Skeletal muscle tissue (tissue), 4 donors: Measurements from ENCODE around the gene DRD5. TPM values are rescaled to one million over a fixed set of nuclear protein-coding genes. Genes with fewer than 3 reads are reported as not detected.
"Not testable (repeated sequence)": the region's sequence is repeated elsewhere in the genome, so short reads cannot be mapped to it uniquely, and the experiment has no call there.

Source experiments
- H3K27ac ChIP-seq: one replicate; pipeline ENCODE4 v1.7.0; 2013; ENCODE audit warnings: mild to moderate bottlenecking, low read depth, low read length, inconsistent platforms
- H3K27me3 ChIP-seq, 3 donors: one replicate each; pipeline ENCODE4 v1.7.0; 2013; ENCODE audit warnings: low read length in 3 of 3; ENCODE audit not compliant: control insufficient read depth in 3 of 3, insufficient read depth in 3 of 3
- H3K36me3 ChIP-seq, 3 donors: one replicate each; pipeline ENCODE4 v1.7.0; 2013; ENCODE audit warnings: low read length in 3 of 3; ENCODE audit not compliant: control insufficient read depth in 3 of 3, insufficient read depth in 3 of 3
- H3K4me1 ChIP-seq, 3 donors: one replicate each; pipeline ENCODE4 v1.7.0; 2013; ENCODE audit warnings: low read length in 3 of 3, mild to moderate bottlenecking in 3 of 3; ENCODE audit not compliant: control insufficient read depth in 3 of 3, insufficient read depth in 3 of 3
- H3K4me3 ChIP-seq, 3 donors: one replicate each; pipeline ENCODE4 v1.7.0; 2013; ENCODE audit warnings: low read length in 3 of 3
- H3K9ac ChIP-seq, 3 donors: one replicate each; pipeline ENCODE4 v1.7.0; 2013; ENCODE audit warnings: low read length in 3 of 3, mild to moderate bottlenecking in 3 of 3, moderate library complexity in 2 of 3, low read depth in 1 of 3
- H3K9me3 ChIP-seq, 3 donors: one replicate each; pipeline ENCODE4 v1.7.0; 2013; ENCODE audit warnings: low read length in 3 of 3; ENCODE audit not compliant: control insufficient read depth in 3 of 3
- total RNA-seq: library from RNA; depleted of rRNA; stranded (reverse); fragments of >200 nt; gene quantifications from one replicate; pipeline ENCODE4 v1.2.3, GENCODE V29; 2014
- donor health status: Osteomylitis.

The DRD5 gene
- total RNA-seq, 1 donor from 2014 or later: under 0.01 TPM

DNA sequence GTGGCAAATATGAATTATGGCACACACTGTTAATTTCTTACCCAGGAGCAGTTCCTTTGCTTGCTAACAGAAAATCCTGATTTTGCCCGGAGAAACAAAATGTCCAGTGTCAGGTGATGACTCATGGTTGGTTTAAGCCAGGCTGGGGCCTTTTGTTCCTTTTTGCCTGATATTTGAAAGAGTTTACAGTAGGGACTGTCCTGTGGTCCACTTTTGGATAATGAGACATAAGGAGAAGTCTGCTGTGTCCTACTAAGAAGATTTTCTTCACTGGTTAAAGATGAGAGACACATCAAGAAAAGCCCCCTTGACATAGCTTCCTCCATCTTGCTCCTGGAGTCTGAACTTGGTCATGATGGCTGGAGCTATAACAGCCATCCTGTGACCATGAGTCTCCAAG, 12.1 kb upstream of the DRD5 start:
- Histone ChIP-seq H3K9ac (no peak overlapping the region), H3K4me1 (no peaks in the 10 kb centered on the region), H3K9me3 (no peaks in the 10 kb centered on the region), H3K4me3 (no peak overlapping the region), H3K27me3 (peaks cover 0 to 2% (median 0%) of the 10 kb centered on the region in 3 donors), H3K27ac (no peak overlapping the region), H3K36me3 (no peaks in the 10 kb centered on the region)

DNA sequence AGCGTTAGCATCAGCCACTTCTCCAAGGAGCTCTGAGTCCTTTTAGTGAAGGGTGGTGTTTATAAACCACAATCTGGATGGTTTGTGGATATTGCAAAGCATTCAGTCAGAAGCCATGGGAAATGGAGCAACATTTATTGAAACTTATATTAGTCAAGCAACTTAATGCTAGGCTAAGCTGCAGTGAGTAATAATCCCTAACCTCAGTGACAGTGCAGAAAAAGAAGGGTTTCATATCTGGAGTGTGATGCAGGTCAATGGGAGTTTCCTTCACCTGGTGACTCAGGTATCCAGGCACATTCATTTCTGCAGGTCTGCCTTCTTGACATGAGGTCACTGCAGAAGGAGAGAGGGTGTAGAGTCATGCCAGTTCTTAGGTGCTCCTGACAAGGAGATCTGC, 10.4 kb upstream of the DRD5 start:
- no peaks in the 10 kb centered on the region for H3K4me1 ChIP-seq
- no peak overlapping the region for H3K27ac ChIP-seq
- no peaks in the 10 kb centered on the region for H3K36me3 ChIP-seq
- H3K9me3 ChIP-seq: no peaks in the 10 kb centered on the region
- H3K9ac ChIP-seq: no peak overlapping the region
- peaks cover 0 to 2% (median 0%) of the 10 kb centered on the region in 3 donors for H3K27me3 ChIP-seq
- H3K4me3 ChIP-seq: no peak overlapping the region

DNA sequence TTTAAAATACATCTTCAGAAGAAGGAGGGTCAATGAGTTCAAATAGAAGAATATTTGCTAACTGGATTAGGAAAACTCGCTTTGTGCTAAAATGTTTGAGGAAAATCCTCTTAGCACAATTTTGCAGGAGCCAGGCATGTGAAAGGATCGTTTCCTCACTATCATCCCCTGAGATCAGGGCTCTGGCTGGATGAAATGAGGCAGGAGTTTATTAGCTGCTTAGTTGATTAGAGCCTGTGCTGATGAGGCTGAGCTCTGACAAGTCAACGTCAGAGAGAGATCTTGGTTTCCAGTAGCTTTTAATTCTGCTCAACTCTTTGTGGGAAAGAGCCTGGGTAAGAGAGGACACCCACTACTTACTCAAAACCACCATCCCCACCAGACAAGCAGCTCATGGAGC, 8.0 kb upstream of the DRD5 start:
- Histone ChIP-seq H3K9me3 (no peaks in the 10 kb centered on the region), H3K4me3 (no peak overlapping the region), H3K36me3 (no peaks in the 10 kb centered on the region), H3K27me3 (no peaks in the 10 kb centered on the region), H3K27ac (no peak overlapping the region), H3K4me1 (no peaks in the 10 kb centered on the region), H3K9ac (no peak overlapping the region)

DNA sequence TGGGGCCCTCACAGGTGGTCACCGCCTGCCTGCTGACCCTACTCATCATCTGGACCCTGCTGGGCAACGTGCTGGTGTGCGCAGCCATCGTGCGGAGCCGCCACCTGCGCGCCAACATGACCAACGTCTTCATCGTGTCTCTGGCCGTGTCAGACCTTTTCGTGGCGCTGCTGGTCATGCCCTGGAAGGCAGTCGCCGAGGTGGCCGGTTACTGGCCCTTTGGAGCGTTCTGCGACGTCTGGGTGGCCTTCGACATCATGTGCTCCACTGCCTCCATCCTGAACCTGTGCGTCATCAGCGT, 652 bp downstream of the DRD5 start:
- H3K36me3 ChIP-seq: no peaks in the 10 kb centered on the region
- no peak overlapping the region for H3K9ac ChIP-seq
- H3K27me3 ChIP-seq: peaks cover 14 to 39% (median 35%) of the 10 kb centered on the region in 3 donors
- H3K4me1 ChIP-seq: no peaks in the 10 kb centered on the region
- H3K9me3 ChIP-seq: no peaks in the 10 kb centered on the region
- no peak overlapping the region for H3K4me3 ChIP-seq
- no peak overlapping the region for H3K27ac ChIP-seq

DNA sequence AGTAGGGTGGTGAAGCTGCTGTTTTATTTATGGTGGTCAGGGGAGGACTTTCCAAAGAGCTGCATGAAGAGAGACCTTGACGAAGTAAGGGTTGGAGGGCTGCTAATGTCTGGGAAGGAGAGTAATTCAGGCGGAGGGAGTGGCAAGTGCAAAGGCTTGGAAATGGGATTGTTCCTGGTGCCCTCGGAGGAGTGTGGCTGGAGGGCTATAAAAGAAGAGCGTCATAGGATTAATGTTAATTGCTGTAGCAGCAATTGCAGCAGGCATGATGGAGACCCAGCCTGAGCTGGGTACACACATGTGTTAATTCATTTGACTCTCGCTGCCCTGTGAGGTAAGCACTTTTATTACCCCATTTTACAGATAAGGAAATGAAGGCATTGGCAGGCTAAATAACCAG, 4.5 kb downstream of the DRD5 start:
- H3K4me1 ChIP-seq, H3K27ac ChIP-seq, H3K36me3 ChIP-seq, H3K9ac ChIP-seq, H3K4me3 ChIP-seq, H3K9me3 ChIP-seq: not testable (repeated sequence)
- H3K27me3 ChIP-seq: peaks cover 5 to 27% (median 25%) of the 10 kb centered on the region in 3 donors

DNA sequence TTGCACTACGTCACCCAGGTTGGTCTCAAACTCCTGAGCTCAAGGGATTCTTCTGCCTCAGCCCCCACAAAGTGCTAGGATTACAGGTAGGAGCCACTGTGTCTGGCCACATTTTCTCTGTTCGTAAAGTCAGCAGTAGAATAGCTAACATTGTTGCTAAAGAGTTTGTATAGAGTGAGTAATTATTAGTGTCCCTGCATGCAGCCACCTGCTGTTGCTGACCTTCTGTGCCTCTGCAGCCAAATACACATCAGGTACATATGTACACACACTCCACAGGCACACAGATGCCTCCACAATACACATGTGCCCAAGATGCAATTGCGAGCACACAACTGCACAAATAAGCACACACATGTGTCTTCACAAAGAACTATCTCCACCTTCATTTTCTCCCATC, 10.9 kb downstream of the DRD5 start:
- no peaks in the 10 kb centered on the region for H3K27me3 ChIP-seq
- H3K9ac ChIP-seq: no peak overlapping the region
- H3K36me3 ChIP-seq: no peaks in the 10 kb centered on the region
- H3K9me3 ChIP-seq: no peaks in the 10 kb centered on the region
- no peak overlapping the region for H3K27ac ChIP-seq
- H3K4me3 ChIP-seq: no peak overlapping the region
- H3K4me1 ChIP-seq: no peaks in the 10 kb centered on the region

DNA sequence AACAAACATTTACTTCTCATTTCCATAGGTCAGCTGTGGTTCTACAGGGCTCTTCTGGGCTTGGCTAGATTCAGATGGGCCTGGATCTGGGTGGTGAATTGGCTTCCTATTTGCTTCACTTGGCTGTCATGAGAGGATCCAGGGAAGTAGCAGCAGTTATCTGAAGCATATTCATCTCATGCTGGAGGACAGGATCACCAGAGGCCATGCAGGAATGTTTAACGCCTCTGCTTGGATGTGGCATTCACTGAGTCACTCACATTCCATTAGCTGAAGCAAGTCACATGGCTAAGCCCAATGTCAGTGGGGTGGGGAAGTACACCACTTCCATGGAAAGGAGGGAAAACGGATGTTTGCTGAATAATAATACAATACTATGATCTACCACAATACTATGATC, 15.2 kb downstream of the DRD5 start:
- H3K4me1 ChIP-seq, H3K4me3 ChIP-seq, H3K27ac ChIP-seq, H3K36me3 ChIP-seq, H3K27me3 ChIP-seq, H3K9ac ChIP-seq, H3K9me3 ChIP-seq: not testable (repeated sequence)

DNA sequence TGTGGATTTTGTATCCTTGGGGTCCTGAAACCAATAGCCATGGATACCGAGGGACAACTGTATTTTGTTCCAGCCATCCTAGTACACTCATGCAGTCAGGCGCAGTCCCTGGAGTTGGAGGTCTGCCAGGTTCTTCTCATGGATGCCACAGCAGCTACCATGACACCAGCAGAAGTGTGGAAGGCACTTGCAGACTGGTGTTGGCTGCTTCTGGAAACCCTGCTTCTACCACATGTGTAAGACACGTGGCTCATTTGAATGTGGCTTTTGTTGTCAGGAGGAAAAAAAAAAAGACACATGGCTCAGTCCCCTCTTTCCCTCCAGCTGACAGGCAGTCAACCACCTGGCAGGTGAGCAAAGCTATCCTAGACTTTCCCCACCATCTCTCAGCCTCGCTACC, 19.4 kb downstream of the DRD5 start:
- H3K27ac ChIP-seq: no peak overlapping the region
- no peaks in the 10 kb centered on the region for H3K9me3 ChIP-seq
- H3K4me3 ChIP-seq: no peak overlapping the region
- H3K27me3 ChIP-seq: peaks cover 0 to 7% (median 0%) of the 10 kb centered on the region in 3 donors
- no peaks in the 10 kb centered on the region for H3K36me3 ChIP-seq
- H3K9ac ChIP-seq: no peak overlapping the region
- no peaks in the 10 kb centered on the region for H3K4me1 ChIP-seq

DNA sequence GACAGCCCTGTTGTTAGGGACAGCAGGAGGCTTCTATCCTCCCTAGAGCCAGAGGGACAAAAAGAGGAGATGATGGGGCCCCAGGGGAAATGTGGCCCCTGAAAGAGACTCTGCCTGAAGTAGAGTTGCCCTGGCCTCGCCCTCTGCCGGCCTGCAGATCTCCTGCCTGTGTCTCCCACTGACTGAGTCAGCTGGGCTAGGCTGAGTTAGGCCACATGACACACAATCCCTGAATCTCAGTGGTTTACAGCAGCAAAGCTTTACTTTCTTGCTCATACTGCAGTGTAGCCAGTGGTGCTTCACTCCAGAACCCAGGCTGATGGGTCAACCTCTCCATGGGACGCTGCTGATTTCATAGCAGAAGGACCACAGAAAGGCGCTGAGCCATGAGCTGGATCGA, 23.5 kb downstream of the DRD5 start:
- no peak overlapping the region for H3K27ac ChIP-seq
- H3K4me3 ChIP-seq: no peak overlapping the region
- H3K9ac ChIP-seq: no peak overlapping the region
- peaks cover 0 to 7% (median 0%) of the 10 kb centered on the region in 3 donors for H3K27me3 ChIP-seq
- no peaks in the 10 kb centered on the region for H3K36me3 ChIP-seq
- H3K4me1 ChIP-seq: no peaks in the 10 kb centered on the region
- H3K9me3 ChIP-seq: no peaks in the 10 kb centered on the region

DNA sequence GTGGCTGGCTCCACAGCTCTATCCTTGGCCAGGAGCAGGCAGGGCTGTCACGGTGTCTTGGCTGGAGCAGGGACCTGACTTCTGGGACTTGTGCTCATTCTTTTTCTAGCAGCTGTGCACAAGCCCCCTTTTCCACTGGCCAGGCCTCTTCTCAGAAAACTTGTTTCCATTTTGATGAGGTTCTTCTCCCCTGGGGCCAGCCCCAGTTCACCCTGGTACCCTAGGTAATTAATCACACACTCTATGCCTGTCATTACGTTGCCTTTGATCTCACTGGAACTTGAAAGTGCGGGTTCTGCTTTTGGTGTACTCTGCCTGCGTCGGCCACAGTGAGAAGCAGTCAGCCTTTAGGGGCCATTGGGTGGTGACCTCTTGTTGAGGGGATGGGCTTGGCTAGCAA, 26.6 kb downstream of the DRD5 start:
- Histone ChIP-seq H3K27ac (no peak overlapping the region), H3K36me3 (no peaks in the 10 kb centered on the region), H3K9me3 (no peaks in the 10 kb centered on the region), H3K27me3 (peaks cover 0 to 3% (median 0%) of the 10 kb centered on the region in 3 donors), H3K9ac (no peak overlapping the region), H3K4me1 (no peaks in the 10 kb centered on the region), H3K4me3 (no peak overlapping the region)

DNA sequence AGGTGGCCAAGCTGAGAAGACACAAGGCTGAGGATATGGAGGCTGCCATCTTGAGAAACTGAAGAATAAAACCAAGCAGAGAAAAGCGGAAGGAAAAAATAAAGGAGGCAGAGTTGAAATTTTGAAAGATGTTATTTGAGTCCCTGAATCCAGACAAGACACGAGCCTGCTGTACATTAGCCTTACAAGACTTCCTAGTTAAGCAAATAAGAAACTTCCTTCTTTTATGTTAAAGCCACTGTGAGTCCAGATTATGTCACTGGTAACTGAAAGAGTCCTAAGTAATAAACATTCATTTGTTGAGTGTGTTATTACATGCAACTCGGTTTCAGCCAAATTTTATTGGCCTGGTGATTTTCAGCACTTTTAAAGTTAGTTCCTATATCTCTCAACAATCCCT, 30.4 kb downstream of the DRD5 start:
- no peak overlapping the region for H3K4me3 ChIP-seq
- H3K27ac ChIP-seq: no peak overlapping the region
- H3K9me3 ChIP-seq: no peaks in the 10 kb centered on the region
- H3K4me1 ChIP-seq: no peaks in the 10 kb centered on the region
- H3K9ac ChIP-seq: no peak overlapping the region
- H3K27me3 ChIP-seq: no peaks in the 10 kb centered on the region
- H3K36me3 ChIP-seq: no peaks in the 10 kb centered on the region
